Testis (tissue), 2 donors: Measurements from ENCODE around the gene ZNF322.

ENCODE experiments used
- POLR2A ChIP-seq: fragments of 450-650 bp; IDR thresholded peaks from one replicate; pipeline ENCODE4 v1.6.1; 2017; ENCODE audit warnings: antibody characterized with exemption, mild to moderate bottlenecking, moderate library complexity
- TF ChIP-seq, protein P1 (sequence below), 3 experiments: fragments of 450-650 bp in 2 of 3; fragments of 200-600 bp in 1 of 3; sonication (generic) in 1 of 3; IDR thresholded peaks; one replicate each; pipeline ENCODE4 v1.5.1; 2016 to 2019; ENCODE audit warnings: antibody characterized with exemption in 3 of 3, mild to moderate bottlenecking in 2 of 3, moderate library complexity in 1 of 3

DNA sequence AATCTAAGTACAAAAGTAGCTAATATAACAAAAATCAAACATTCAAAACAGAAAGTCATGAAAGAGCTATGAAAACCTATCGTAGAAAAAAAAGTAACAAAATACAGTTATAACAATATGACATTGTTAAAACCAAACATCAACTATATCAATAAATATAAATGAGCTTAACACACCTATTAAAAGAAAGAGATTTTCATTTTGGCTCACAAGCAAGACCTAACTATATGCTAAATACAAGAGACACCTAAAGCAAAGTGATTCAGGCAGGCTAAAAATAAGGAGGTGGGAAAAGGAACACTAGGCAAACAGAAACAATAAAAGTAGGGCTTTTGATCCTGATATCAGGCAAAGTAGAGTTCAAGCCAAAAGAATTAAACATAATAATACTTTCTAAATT is 13.5 kb downstream of the ZNF322 start:
- TF ChIP-seq, protein P1, sequence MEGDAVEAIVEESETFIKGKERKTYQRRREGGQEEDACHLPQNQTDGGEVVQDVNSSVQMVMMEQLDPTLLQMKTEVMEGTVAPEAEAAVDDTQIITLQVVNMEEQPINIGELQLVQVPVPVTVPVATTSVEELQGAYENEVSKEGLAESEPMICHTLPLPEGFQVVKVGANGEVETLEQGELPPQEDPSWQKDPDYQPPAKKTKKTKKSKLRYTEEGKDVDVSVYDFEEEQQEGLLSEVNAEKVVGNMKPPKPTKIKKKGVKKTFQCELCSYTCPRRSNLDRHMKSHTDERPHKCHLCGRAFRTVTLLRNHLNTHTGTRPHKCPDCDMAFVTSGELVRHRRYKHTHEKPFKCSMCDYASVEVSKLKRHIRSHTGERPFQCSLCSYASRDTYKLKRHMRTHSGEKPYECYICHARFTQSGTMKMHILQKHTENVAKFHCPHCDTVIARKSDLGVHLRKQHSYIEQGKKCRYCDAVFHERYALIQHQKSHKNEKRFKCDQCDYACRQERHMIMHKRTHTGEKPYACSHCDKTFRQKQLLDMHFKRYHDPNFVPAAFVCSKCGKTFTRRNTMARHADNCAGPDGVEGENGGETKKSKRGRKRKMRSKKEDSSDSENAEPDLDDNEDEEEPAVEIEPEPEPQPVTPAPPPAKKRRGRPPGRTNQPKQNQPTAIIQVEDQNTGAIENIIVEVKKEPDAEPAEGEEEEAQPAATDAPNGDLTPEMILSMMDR (IDR thresholded peaks at IDR 0.05) = no peak
- TF ChIP-seq POLR2A = no peak
